Measurements from ENCODE around the gene BOLL.
"Not testable (repeated sequence)": the region's sequence is repeated elsewhere in the genome, so short reads cannot be mapped to it uniquely, and the experiment has no call there.

BOLL gene

DNA sequence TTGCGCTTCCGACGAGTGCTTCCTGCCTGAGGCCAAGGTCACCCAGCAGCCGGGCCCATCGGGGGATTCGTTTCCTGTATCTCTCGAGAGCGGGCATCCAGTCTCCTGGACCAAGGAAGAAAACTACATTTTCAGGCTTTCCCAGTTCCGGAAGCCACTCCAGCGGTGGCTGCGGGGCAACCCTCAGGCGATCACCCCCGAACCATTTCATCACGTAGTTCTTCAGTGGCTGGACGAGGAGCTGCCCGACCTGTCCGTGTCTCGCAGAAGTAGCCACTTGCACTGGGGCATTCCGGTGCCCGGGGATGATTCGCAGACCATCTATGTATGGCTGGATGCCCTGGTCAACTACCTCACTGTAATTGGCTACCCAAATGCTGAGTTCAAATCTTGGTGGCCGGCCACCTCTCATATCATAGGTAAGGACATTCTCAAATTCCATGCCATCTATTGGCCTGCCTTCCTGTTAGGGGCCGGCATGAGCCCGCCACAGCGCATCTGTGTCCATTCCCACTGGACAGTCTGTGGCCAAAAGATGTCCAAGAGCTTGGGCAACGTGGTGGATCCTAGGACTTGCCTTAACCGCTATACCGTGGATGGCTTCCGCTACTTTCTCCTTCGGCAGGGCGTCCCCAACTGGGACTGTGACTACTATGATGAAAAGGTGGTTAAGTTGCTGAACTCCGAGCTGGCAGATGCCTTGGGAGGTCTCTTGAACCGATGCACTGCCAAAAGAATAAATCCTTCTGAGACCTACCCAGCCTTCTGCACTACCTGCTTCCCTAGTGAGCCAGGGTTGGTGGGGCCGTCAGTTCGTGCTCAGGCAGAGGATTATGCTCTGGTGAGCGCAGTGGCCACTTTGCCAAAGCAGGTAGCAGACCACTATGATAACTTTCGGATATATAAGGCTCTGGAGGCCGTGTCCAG is 78.9 kb downstream of the BOLL start:
- DNase-seq = peak; percentile 18

DNA sequence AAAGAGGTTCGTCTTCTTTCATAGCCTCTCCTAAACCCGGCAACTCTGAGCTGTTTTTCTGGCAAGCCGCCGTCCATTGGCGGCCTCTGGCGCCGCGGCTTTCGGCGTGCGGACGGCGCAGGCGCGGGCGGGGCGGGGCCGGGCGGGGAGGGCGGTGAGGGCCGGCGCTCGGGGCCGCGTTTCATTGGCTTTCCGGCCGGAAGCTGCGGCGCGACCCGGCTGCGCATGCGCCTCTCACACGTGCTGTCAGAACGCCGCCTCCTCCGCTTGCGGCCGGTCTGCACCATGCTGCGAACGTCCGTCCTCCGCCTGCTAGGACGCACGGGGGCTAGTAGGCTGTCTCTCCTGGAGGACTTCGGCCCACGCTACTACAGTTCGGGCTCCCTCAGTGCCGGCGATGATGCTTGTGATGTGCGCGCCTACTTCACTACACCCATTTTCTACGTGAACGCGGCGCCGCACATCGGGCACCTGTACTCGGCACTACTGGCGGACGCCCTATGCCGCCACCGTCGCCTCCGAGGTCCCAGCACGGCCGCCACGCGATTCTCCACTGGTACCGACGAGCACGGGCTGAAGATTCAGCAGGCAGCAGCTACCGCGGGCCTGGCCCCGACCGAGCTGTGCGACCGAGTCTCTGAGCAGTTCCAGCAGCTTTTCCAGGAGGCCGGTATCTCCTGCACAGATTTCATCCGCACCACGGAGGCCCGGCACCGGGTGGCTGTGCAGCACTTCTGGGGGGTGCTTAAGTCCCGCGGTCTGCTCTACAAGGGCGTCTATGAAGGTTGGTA is 79.8 kb downstream of the BOLL start, which contains the start of gene MARS2:
Gene MARS2 (plus strand): TSS at position 249 of the 791 bp plus-strand sequence. CDS start 37 bp downstream, at position 286.
- DNase-seq = peak; percentile 93

DNA sequence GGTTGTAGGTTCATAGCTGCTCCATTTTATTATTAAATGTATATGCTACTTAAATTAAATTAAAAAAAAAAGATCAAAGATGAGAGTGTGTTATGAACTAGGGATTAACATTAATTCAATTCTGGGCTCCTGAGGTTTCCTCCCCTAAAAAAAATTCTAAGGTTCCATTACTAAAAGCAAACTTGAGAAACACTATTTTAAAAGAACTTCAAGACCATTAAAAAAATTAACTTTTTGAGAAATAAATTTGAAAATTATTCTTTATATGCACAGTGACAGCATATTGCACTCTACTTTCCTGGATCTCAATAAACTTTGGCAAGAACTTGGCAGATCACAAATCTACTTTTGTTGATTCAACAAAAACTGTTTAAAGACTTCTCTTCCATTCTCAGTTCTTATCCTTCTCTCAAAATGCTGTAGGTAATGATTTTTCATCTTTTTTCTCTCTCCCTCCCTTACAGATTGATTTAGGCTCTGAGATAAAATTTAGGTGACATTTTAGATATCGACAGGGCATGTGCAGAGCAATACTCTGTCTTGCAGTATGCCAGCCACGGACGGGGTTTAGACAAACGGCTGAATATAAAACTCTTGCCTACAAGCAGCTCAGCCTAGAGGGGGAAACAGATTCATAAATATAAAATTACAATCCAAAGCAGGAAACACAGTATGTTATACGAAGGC is 80.5 kb downstream of the BOLL start:
- no peak for DNase-seq

DNA sequence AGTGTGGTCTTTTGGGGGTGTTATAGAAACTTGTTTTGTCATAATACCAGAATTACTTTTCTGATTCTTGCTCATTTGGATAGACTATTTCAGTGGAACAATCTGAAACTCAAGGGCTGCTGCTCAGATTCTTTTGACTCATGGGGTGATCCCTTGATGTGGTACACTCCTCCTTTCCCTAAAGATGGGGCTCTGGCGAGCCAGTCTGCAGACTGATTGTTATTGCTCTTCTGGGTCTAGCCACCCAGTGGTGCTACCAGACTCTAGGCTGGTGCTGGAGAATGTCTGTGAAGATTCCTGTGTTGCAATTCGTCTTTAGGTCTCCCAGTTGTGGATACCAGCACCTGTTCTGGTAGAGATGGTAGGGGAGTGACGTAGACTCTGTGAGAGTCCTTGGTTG is 84.2 kb downstream of the BOLL start:
- peak; percentile 15 for DNase-seq

DNA sequence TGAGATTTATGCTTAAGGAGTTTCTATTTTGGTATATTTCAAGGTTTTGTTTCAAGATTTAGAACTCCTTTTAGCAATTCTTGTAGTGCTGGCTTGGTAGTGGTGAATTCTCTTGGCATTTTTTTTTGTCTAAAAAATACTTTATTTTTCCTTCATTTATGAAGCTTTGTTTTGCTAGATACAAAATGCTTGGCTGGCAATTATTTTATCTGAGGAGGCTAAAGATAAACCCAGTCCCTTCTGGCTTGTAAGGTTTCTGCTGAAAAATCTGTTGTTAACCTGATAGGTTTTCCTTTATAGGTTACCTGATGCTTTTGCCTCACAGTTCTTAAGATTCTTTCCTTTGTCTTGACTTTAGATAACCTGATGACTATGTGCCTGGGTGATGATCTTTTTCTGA is 85.4 kb downstream of the BOLL start:
- DNase-seq = not testable (repeated sequence)

DNA sequence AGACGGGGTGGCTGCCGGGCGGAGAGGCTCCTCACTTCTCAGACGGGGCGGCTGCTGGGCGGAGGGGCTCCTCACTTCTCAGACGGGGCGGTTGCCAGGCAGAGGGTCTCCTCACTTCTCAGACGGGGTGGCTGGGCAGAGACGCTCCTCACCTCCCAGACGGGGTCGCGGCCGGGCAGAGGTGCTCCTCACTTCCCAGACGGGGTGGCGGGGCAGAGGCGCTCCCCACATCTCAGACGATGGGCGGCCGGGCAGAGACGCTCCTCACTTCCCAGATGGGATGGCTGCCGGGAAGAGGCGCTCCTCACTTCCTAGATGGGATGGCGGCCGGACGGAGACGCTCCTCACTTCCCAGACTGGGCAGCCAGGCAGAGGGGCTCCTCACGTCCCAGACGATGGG is 88.5 kb downstream of the BOLL start:
- not testable (repeated sequence) for DNase-seq

DNA sequence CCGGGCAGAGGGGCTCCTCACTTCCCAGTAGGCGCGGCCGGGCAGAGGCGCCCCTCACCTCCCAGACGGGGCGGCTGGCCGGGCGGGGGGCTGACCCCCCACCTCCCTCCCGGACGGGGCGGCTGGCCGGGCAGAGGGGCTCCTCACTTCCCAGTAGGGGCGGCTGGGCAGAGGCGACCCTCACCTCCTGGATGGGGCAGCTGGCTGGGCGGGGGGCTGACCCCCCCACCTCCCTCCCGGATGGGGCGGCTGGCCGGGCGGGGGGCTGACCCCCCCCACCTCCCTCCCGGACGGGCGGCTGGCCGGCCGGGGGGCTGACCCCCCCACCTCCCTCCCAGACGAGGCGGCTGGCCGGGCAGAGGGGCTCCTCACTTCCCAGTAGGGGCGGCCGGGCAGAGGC is 89.1 kb downstream of the BOLL start:
- not testable (repeated sequence) for DNase-seq

DNA sequence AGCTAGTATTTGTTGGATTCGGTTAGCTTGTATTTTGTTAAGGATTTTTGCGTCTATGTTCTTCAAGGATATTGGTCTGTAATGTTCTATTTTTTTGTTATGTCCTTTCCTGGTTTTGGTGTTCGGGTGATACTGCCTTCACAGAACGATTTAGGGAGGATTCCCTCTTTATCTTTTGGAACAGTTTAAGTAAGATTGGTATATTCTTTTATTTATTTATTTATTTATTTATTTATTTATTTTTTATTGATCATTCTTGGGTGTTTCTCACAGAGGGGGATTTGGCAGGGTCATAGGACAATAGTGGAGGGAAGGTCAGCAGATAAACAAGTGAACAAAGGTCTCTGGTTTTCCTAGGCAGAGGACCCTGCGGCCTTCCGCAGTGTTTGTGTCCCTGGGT is 89.9 kb downstream of the BOLL start:
- not testable (repeated sequence) for DNase-seq

DNA sequence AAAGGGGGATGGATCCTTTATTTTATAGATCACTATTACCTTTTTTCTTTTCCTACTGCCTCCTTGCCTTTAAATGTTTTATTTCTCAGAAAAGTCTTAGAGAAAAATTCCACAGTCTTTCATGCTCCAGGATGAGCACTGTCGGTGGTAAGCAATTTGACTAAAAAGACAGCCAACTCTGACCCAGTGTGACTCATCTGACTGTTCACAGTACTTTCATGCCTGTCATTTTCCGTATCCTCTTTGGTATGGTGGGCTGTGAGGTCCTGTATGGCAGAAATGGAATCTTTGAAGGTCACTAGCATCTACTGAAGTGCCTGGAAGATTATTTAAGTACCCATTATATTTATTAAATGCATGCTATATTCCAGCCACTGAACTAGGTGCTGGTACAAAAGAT is 107.6 kb downstream of the BOLL start:
- no peak for DNase-seq

DNA sequence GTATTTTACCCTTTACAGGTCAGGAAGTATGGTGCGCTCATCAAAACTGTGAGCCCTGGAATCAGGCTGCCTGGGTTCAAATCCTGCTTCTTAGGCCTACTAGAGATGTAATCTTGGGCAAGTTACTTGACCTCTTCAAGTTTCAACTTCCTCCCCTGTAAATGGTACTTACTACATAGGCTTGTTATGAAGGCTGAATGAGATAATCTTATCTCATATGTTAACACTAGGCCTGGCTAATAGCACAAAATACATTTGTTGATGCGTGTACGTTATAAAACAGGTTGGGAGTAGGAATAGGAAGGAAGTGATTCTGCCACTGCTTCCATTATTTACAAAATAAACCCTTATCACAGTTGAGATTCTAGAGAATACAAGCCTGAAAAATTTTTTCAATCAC is 108.1 kb downstream of the BOLL start:
- no peak for DNase-seq
